ENCODE results near the gene SREK1.

Gene SREK1

GRCh38 chr5:66232706-66233445, 88.8 kb downstream of the SREK1 start:
- H3K9me3 Mint-ChIP-seq: no peaks in the 10 kb centered on the region
- H3K4me1 Mint-ChIP-seq: no peaks in the 10 kb centered on the region

More at GRCh38 chr5:66232706-66233445, 88.8 kb downstream of the SREK1 start:
- peaks cover 12% of the 10 kb centered on the region for H3K27me3 Mint-ChIP-seq
- ATAC-seq (replicated peaks; ENCODE audit: extremely low read depth, poor library complexity, severe bottlenecking) (no peak), DNase-seq (ENCODE audit: low spot score in 2 of 2) (no peak)
- H3K27ac Mint-ChIP-seq (ENCODE audit: low read depth): no peak overlapping the region
- H3K4me3 Mint-ChIP-seq: no peak overlapping the region
- H3K36me3 Mint-ChIP-seq (ENCODE audit: insufficient read depth): no peaks in the 10 kb centered on the region
